Endodermal cell (in vitro differentiated cells): ENCODE measurements around the gene DOK7. TPM values are rescaled to one million over a fixed set of nuclear protein-coding genes. Genes with fewer than 3 reads are reported as not detected.

Source experiments
- DNase-seq: peaks from one replicate; pipeline ENCODE4 v3.0.0-alpha.2; 2017
- H3K27ac ChIP-seq: 2 replicates; pipeline ENCODE4 v1.5.1; 2013; ENCODE audit warnings: mild to moderate bottlenecking, low read depth, low read length, moderate library complexity
- H3K27me3 ChIP-seq: 2 replicates; pipeline ENCODE4 v1.6.1; 2013; ENCODE audit warnings: mild to moderate bottlenecking, low read length, moderate library complexity; ENCODE audit not compliant: insufficient read depth, control insufficient read depth, poor library complexity, severe bottlenecking
- H3K36me3 ChIP-seq: 2 replicates; pipeline ENCODE4 v1.7.0; 2013; ENCODE audit warnings: mild to moderate bottlenecking, low read length, moderate library complexity; ENCODE audit not compliant: control insufficient read depth, insufficient read depth
- H3K4me1 ChIP-seq: one replicate; pipeline ENCODE4 v1.7.0; 2013; ENCODE audit warnings: low read length; ENCODE audit not compliant: control insufficient read depth, insufficient read depth
- H3K4me3 ChIP-seq: 2 replicates; pipeline ENCODE4 v1.5.1; 2013; ENCODE audit warnings: mild to moderate bottlenecking, low read length, moderate library complexity
- H3K9ac ChIP-seq: 2 replicates; pipeline ENCODE4 v1.6.1; 2013; ENCODE audit warnings: mild to moderate bottlenecking, low read length, moderate library complexity; ENCODE audit not compliant: poor library complexity, severe bottlenecking; ENCODE audit errors: extremely low read depth
- H3K9me3 ChIP-seq: 2 replicates; pipeline ENCODE4 v1.6.1; 2013; ENCODE audit warnings: mild to moderate bottlenecking, low read length, moderate library complexity; ENCODE audit not compliant: control insufficient read depth
- H3K27ac Mint-ChIP-seq: 2 replicates; pipeline ENCODE4 v1.8.0; 2020; ENCODE audit warnings: mixed read lengths
- H3K27me3 Mint-ChIP-seq: 2 replicates; pipeline ENCODE4 v1.8.0; 2021; ENCODE audit warnings: mild to moderate bottlenecking, mixed read lengths; ENCODE audit not compliant: insufficient read depth
- H3K36me3 Mint-ChIP-seq: 2 replicates; pipeline ENCODE4 v1.8.0; 2020; ENCODE audit warnings: low read depth, mixed read lengths
- H3K4me1 Mint-ChIP-seq: 2 replicates; pipeline ENCODE4 v1.8.0; 2020; ENCODE audit warnings: mixed read lengths
- H3K4me3 Mint-ChIP-seq: 2 replicates; pipeline ENCODE4 v1.8.0; 2020; ENCODE audit warnings: mild to moderate bottlenecking, moderate library complexity, mixed read lengths
- H3K9me3 Mint-ChIP-seq: 2 replicates; pipeline ENCODE4 v1.8.0; 2020; ENCODE audit warnings: mild to moderate bottlenecking, mixed read lengths
- WGBS, 2 experiments: methylation state at CpG; one replicate each; pipeline versions ENCODE4 v1.1.5 to v1.1.7; 2013; ENCODE audit warnings: missing lambda C conversion rate in 2 of 2, mixed read lengths in 1 of 2; ENCODE audit not compliant: insufficient coverage in 1 of 2, insufficient read length in 1 of 2; 5-methylcytosine and 5-hydroxymethylcytosine counted together
- total RNA-seq, 2 donors: library from RNA; stranded (reverse); fragmentation: NEBNext Ultra II Directional in 1 of 2; extraction: Animal tissue kit (Norgen Biotek cat#: 25700) in 1 of 2; gene quantifications; 2 replicates in 1 of 2; 3 replicates in 1 of 2; pipeline ENCODE4 v1.2.1, GENCODE V29; 2021
- TF ChIP-seq, protein P1 (sequence below): fragments of 200-600 bp; sonication (generic); conservative IDR thresholded peaks from 2 replicates; pipeline ENCODE4 v1.5.0; 2021; ENCODE audit warnings: antibody characterized with exemption, mild to moderate bottlenecking

Gene DOK7
- total RNA-seq, 2 donors from 2014 or later: 0.38 to 1.3 TPM

GRCh38 chr4:3496021-3496420 is 32.9 kb downstream of the DOK7 start:
- H3K27ac ChIP-seq: no peak overlapping the region
- no peaks in the 10 kb centered on the region for H3K36me3 ChIP-seq
- 89 to 91% methylated on average over 10 to 14 of the region's 14 CpGs for WGBS, 2 experiments
- peaks cover 3% of the 10 kb centered on the region for H3K4me1 Mint-ChIP-seq
- TF ChIP-seq, protein P1, sequence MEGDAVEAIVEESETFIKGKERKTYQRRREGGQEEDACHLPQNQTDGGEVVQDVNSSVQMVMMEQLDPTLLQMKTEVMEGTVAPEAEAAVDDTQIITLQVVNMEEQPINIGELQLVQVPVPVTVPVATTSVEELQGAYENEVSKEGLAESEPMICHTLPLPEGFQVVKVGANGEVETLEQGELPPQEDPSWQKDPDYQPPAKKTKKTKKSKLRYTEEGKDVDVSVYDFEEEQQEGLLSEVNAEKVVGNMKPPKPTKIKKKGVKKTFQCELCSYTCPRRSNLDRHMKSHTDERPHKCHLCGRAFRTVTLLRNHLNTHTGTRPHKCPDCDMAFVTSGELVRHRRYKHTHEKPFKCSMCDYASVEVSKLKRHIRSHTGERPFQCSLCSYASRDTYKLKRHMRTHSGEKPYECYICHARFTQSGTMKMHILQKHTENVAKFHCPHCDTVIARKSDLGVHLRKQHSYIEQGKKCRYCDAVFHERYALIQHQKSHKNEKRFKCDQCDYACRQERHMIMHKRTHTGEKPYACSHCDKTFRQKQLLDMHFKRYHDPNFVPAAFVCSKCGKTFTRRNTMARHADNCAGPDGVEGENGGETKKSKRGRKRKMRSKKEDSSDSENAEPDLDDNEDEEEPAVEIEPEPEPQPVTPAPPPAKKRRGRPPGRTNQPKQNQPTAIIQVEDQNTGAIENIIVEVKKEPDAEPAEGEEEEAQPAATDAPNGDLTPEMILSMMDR: no peak
- peak; percentile 42 for DNase-seq
- peaks cover 12% of the 10 kb centered on the region for H3K4me1 ChIP-seq
- no peak overlapping the region for H3K4me3 Mint-ChIP-seq
- peaks cover 53% of the 10 kb centered on the region for H3K27me3 Mint-ChIP-seq
- no peaks in the 10 kb centered on the region for H3K9me3 Mint-ChIP-seq
- H3K36me3 Mint-ChIP-seq: peaks cover 1% of the 10 kb centered on the region
- no peak overlapping the region for H3K27ac Mint-ChIP-seq
- H3K9me3 ChIP-seq: no peaks in the 10 kb centered on the region
- no peak overlapping the region for H3K9ac ChIP-seq
- H3K27me3 ChIP-seq: peaks cover 19% of the 10 kb centered on the region
- no peak overlapping the region for H3K4me3 ChIP-seq

- H3K27me3 Mint-ChIP-seq: peaks cover 42% of the 10 kb centered on the region
- H3K9me3 Mint-ChIP-seq: no peaks in the 10 kb centered on the region
- TF ChIP-seq, protein P1: no peak
- DNase-seq: peak; percentile 43
- Histone ChIP-seq H3K4me1 (peaks cover 12% of the 10 kb centered on the region), H3K27ac (no peak overlapping the region), H3K9me3 (no peaks in the 10 kb centered on the region), H3K4me3 (no peak overlapping the region), H3K36me3 (no peaks in the 10 kb centered on the region), H3K27me3 (peaks cover 8% of the 10 kb centered on the region), H3K9ac (no peak overlapping the region)
- no peak overlapping the region for H3K27ac Mint-ChIP-seq
- H3K4me1 Mint-ChIP-seq: peaks cover 3% of the 10 kb centered on the region
- peaks cover 3% of the 10 kb centered on the region for H3K36me3 Mint-ChIP-seq
- WGBS, 2 experiments: 96 to 100% methylated on average over 1 to 6 of the region's 6 CpGs
- no peak overlapping the region for H3K4me3 Mint-ChIP-seq
Observed at GRCh38 chr4:3497095-3497494, 34.0 kb downstream of the DOK7 start.

GRCh38 chr4:3497523-3498389 is 34.6 kb downstream of the DOK7 start:
- DNase-seq: peak; percentile 51
- peaks cover 36% of the 10 kb centered on the region for H3K27me3 Mint-ChIP-seq
- no peaks in the 10 kb centered on the region for H3K36me3 ChIP-seq
- no peak overlapping the region for H3K9ac ChIP-seq
- no peak overlapping the region for H3K27ac Mint-ChIP-seq
- H3K4me1 Mint-ChIP-seq: peaks cover 3% of the 10 kb centered on the region
- H3K4me3 ChIP-seq: no peak overlapping the region
- peaks cover 3% of the 10 kb centered on the region for H3K36me3 Mint-ChIP-seq
- H3K27me3 ChIP-seq: peaks cover 1% of the 10 kb centered on the region
- H3K27ac ChIP-seq: no peak overlapping the region
- H3K4me1 ChIP-seq: peaks cover 12% of the 10 kb centered on the region
- no peak overlapping the region for H3K4me3 Mint-ChIP-seq
- no peaks in the 10 kb centered on the region for H3K9me3 ChIP-seq
- 92 to 93% methylated on average over 16 to 24 of the region's 24 CpGs for WGBS, 2 experiments
- H3K9me3 Mint-ChIP-seq: no peaks in the 10 kb centered on the region
- TF ChIP-seq, protein P1: no peak
